NCI-H146 (cell line): ENCODE measurements around the gene ISLR2.
A peak's percentile ranks its signal among the peaks of the same experiment; 100 is the strongest.
"Not testable (repeated sequence)": the region's sequence is repeated elsewhere in the genome, so short reads cannot be mapped to it uniquely, and the experiment has no call there.

Experiments
- DNase-seq: peaks from one replicate; lab custom pipeline; 2025; lab: John Stamatoyannopoulos, UW

Gene ISLR2

GRCh38 chr15:74156678-74157411, 26.5 kb downstream of the ISLR2 start:
- DNase-seq = peak; percentile 41

GRCh38 chr15:74157868-74158827, 27.8 kb downstream of the ISLR2 start:
- DNase-seq = no peak

- DNase-seq = no peak
Observed at GRCh38 chr15:74158855-74159650, 28.7 kb downstream of the ISLR2 start.

- DNase-seq = no peak
Observed at GRCh38 chr15:74159773-74160172, 29.4 kb downstream of the ISLR2 start.

GRCh38 chr15:74160390-74160789, 30.0 kb downstream of the ISLR2 start:
- not testable (repeated sequence) for DNase-seq

- not testable (repeated sequence) for DNase-seq
Observed at GRCh38 chr15:74162195-74162536, 31.8 kb downstream of the ISLR2 start.

- no peak for DNase-seq
Observed at GRCh38 chr15:74165461-74165860, 35.1 kb downstream of the ISLR2 start.

- DNase-seq = peak; percentile 7
Observed at GRCh38 chr15:74167891-74168331, 37.5 kb downstream of the ISLR2 start.

GRCh38 chr15:74168711-74169126, 38.3 kb downstream of the ISLR2 start:
- no peak for DNase-seq

GRCh38 chr15:74170071-74170844, 39.9 kb downstream of the ISLR2 start:
- DNase-seq = no peak

GRCh38 chr15:74170875-74171578, 40.6 kb downstream of the ISLR2 start:
- DNase-seq = peak; percentile 16

GRCh38 chr15:74171965-74172541, 41.7 kb downstream of the ISLR2 start:
- DNase-seq = no peak

GRCh38 chr15:74172701-74173379, 42.5 kb downstream of the ISLR2 start:
- DNase-seq = no peak

GRCh38 chr15:74173380-74174218, 43.2 kb downstream of the ISLR2 start, which contains the start of gene ISLR:
Gene ISLR, plus strand, starts transcription at chr15:74173710. Its CDS starts 1,149 bp downstream, at chr15:74174859.
- DNase-seq = no peak

- no peak for DNase-seq
Observed at GRCh38 chr15:74174219-74174957, 44.0 kb downstream of the ISLR2 start.

- DNase-seq = no peak
Observed at GRCh38 chr15:74174958-74175253, 44.5 kb downstream of the ISLR2 start.

- DNase-seq = no peak
Observed at GRCh38 chr15:74175271-74176191, 45.1 kb downstream of the ISLR2 start.
